ENCODE results near the gene ACTBL2.
"Not testable (repeated sequence)": the region's sequence is repeated elsewhere in the genome, so short reads cannot be mapped to it uniquely, and the experiment has no call there.

The ACTBL2 gene

GRCh38 chr5:57494104-57495098 is 11.8 kb upstream of the ACTBL2 start:
- DNase-seq (ENCODE audit: low read depth) = no peak

GRCh38 chr5:57493034-57493433 is 10.4 kb upstream of the ACTBL2 start:
- DNase-seq (ENCODE audit: low read depth) = no peak

- DNase-seq (ENCODE audit: low read depth) = no peak
These were observed 10.0 kb upstream of the ACTBL2 start for GRCh38 chr5:57492632-57493031.

- DNase-seq (ENCODE audit: low read depth) = no peak
These were observed 8.9 kb upstream of the ACTBL2 start for GRCh38 chr5:57491369-57491965.

- DNase-seq (ENCODE audit: low read depth) = no peak
These were observed 5.8 kb upstream of the ACTBL2 start for GRCh38 chr5:57488215-57488955.

GRCh38 chr5:57486027-57486602 is 3.5 kb upstream of the ACTBL2 start:
- no peak for DNase-seq (ENCODE audit: low read depth)

GRCh38 chr5:57478826-57479225 is 3.8 kb downstream of the ACTBL2 start:
- DNase-seq (ENCODE audit: low read depth) = no peak

GRCh38 chr5:57476601-57477056 is 6.0 kb downstream of the ACTBL2 start:
- no peak for DNase-seq (ENCODE audit: low read depth)

GRCh38 chr5:57470339-57470738 is 12.3 kb downstream of the ACTBL2 start:
- DNase-seq (ENCODE audit: low read depth) = no peak

GRCh38 chr5:57468481-57469163 is 14.0 kb downstream of the ACTBL2 start:
- DNase-seq (ENCODE audit: low read depth) = no peak

GRCh38 chr5:57466544-57466943 is 16.1 kb downstream of the ACTBL2 start:
- DNase-seq (ENCODE audit: low read depth) = no peak

- DNase-seq (ENCODE audit: low read depth) = not testable (repeated sequence)
These were observed 22.6 kb downstream of the ACTBL2 start for GRCh38 chr5:57460056-57460455.

- DNase-seq (ENCODE audit: low read depth) = no peak
These were observed 24.2 kb downstream of the ACTBL2 start for GRCh38 chr5:57458443-57458842.

GRCh38 chr5:57456531-57457135 is 26.0 kb downstream of the ACTBL2 start:
- no peak for DNase-seq (ENCODE audit: low read depth)

GRCh38 chr5:57455511-57456455 is 26.8 kb downstream of the ACTBL2 start:
- DNase-seq (ENCODE audit: low read depth) = no peak

- DNase-seq (ENCODE audit: low read depth) = no peak
These were observed 27.7 kb downstream of the ACTBL2 start for GRCh38 chr5:57454896-57455295.

GRCh38 chr5:57453728-57454127 is 28.9 kb downstream of the ACTBL2 start:
- no peak for DNase-seq (ENCODE audit: low read depth)

GRCh38 chr5:57452885-57453284 is 29.7 kb downstream of the ACTBL2 start:
- no peak for DNase-seq (ENCODE audit: low read depth)

GRCh38 chr5:57450991-57451876 is 31.4 kb downstream of the ACTBL2 start:
- DNase-seq (ENCODE audit: low read depth) = no peak

Measured in stimulated activated CD8-positive, alpha-beta memory T cell treated with anti-CD3 and anti-CD28 coated beads, Interleukin-15, amount 100 ng/mL, for 24 hours (primary cell).